K562 (cell line): ENCODE measurements around the gene SLC30A10.

Experiments used
- CTCF ChIP-seq, 3 experiments: IDR thresholded peaks in 2 of 3; conservative IDR thresholded peaks in 1 of 3; 2 replicates each; pipeline ENCODE4 v1.5.1; 2011 to 2012; ENCODE audit warnings: low read length in 3 of 3, mild to moderate bottlenecking in 3 of 3, control low read depth in 2 of 3, improper control_type of control experiment in 1 of 3, inconsistent platforms in 1 of 3, low read depth in 1 of 3, mixed read lengths in 1 of 3, moderate library complexity in 1 of 3; ENCODE audit not compliant: insufficient read depth in 2 of 3
- RNF2 ChIP-seq: sonication (generic); IDR thresholded peaks from 2 replicates; pipeline ENCODE4 v1.6.1; 2016
- TF ChIP-seq, protein P1 (sequence below): sonication (generic); formaldehyde crosslinking; IDR thresholded peaks from 2 replicates; pipeline ENCODE4 v1.8.0; 2023; ENCODE audit warnings: mild to moderate bottlenecking, missing genetic modification reagents
- TF ChIP-seq, protein P2 (sequence below): fragments of 450-650 bp; IDR thresholded peaks from 2 replicates; pipeline ENCODE4 v1.6.1; 2016; ENCODE audit warnings: borderline replicate concordance

GRCh38 chr1:219931033-219931432 is 2.7 kb upstream of the SLC30A10 start:
- TF ChIP-seq CTCF (IDR thresholded peaks at IDR 0.05 in 2 of 3, conservative IDR thresholded peaks at IDR 0.05 in 1 of 3; ENCODE audit: insufficient read depth in 2 of 3, low read depth in 1 of 3, low read length in 3 of 3) (no peak), RNF2 (no peak)
- TF ChIP-seq, protein P1, sequence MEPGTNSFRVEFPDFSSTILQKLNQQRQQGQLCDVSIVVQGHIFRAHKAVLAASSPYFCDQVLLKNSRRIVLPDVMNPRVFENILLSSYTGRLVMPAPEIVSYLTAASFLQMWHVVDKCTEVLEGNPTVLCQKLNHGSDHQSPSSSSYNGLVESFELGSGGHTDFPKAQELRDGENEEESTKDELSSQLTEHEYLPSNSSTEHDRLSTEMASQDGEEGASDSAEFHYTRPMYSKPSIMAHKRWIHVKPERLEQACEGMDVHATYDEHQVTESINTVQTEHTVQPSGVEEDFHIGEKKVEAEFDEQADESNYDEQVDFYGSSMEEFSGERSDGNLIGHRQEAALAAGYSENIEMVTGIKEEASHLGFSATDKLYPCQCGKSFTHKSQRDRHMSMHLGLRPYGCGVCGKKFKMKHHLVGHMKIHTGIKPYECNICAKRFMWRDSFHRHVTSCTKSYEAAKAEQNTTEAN (CRISPR knock-in tag), result no peak
- TF ChIP-seq, protein P2, sequence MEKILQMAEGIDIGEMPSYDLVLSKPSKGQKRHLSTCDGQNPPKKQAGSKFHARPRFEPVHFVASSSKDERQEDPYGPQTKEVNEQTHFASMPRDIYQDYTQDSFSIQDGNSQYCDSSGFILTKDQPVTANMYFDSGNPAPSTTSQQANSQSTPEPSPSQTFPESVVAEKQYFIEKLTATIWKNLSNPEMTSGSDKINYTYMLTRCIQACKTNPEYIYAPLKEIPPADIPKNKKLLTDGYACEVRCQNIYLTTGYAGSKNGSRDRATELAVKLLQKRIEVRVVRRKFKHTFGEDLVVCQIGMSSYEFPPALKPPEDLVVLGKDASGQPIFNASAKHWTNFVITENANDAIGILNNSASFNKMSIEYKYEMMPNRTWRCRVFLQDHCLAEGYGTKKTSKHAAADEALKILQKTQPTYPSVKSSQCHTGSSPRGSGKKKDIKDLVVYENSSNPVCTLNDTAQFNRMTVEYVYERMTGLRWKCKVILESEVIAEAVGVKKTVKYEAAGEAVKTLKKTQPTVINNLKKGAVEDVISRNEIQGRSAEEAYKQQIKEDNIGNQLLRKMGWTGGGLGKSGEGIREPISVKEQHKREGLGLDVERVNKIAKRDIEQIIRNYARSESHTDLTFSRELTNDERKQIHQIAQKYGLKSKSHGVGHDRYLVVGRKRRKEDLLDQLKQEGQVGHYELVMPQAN, result no peak
